NCI-H146 treated with DMSO at 0.1 percent for 48 hours (cell line): ENCODE measurements around the gene ZNF512.
"Not testable (repeated sequence)": the region's sequence is repeated elsewhere in the genome, so short reads cannot be mapped to it uniquely, and the experiment has no call there.

ENCODE experiments used
- DNase-seq: peaks from one replicate; lab custom pipeline; 2025; ENCODE audit not compliant: unreplicated experiment; lab: John Stamatoyannopoulos, UW

Gene ZNF512

DNA sequence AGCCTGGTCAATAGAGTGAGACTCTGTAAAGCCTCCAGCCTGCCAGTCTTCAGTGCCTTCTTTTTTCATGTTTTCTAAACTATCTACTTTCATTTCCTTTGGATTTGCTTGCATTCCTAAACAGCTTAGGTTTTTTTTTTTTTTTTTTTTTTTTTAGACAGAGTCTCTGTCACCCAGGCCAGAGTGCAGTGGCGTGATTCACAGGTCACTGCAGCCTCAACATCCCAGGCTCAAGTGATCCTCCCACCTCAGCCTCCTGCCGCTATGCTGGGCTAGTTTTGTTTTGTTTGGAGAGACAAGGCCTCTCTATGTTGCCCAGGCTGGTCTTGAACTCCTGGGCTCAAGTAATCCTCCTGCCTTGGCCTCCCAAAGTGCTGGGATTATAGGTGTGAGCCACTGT, 47.4 kb downstream of the ZNF512 start:
- DNase-seq, result not testable (repeated sequence)

DNA sequence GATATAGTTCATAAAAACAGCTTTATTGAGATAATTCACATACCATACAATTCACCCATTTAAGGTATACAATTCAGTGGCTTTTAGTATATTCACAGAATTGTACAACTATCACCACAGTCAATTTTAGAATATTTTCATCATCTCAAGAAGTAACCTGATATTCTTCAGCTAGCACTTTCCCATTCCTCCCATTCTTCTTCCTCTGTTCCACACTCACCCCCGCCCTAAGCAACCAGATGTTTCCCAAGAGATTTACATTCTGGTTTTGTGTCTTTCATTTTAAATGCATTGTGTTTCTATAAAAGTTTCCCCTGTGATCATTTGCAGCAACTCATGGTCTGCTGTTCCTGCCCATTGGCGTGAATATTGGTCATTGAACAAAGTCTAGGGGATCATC, 51.4 kb downstream of the ZNF512 start:
- DNase-seq, result no peak

DNA sequence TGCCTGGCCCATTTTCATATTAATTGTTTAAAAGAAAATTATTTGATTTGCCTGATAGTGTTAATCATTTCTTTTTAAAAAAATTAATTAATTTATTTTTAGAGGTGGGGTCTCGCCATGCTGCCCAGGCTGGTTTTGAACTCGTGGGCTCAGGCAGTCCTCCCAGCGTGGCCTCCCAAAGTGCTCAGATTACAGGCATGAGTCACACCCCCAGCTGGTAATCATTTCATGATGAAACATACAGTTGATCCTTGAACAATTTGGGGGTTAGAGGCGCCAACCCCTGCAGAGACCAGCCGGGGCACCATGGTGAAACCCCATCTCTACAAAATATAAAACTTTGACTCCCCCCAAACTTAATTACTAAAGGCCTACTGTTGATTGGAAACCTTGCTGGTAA, 53.9 kb downstream of the ZNF512 start:
- DNase-seq, result no peak

DNA sequence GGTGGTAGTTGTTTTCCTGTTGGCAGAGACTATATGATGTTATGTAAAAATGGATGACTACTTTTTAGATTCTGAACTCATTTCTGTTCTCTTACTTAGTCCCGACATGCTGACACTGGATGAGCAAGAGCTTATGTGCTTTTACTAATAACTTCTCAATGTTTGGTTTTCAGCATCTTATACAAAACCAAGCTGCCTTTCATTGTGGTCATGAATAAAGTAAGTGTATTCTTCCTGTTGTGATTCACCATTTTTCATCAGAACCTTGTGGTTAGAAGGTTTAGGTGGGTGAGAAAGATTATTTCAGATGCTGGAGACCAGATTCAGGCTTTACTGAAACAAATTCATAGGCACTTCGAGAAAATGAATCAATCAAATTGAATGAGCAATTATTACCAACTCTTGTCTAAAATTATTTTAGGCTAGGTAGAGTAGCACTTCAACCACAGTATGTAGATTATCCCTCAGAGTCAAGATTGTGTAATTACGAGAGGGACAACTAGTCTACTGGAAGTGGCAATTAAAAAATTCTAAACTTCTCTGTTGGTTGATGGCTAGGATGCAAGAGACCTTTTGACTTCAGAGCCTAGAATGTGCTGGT, 55.3 kb downstream of the ZNF512 start:
- DNase-seq, result no peak

DNA sequence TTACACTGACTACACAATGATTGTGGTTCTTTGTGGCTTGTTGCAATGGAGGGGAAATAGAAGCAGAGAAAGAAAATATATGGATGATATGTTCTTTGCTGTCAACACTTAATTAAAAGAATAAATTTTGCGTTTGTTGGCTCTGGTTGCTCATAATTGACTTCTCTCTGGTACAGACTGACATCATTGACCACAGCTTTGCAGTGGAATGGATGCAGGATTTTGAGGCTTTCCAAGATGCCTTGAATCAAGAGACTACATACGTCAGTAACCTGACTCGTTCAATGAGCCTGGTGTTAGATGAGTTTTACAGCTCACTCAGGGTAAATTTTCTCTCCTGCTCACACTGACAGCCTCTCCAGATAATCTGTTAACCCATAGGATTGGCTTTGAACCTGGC, 55.9 kb downstream of the ZNF512 start:
- no peak for DNase-seq

DNA sequence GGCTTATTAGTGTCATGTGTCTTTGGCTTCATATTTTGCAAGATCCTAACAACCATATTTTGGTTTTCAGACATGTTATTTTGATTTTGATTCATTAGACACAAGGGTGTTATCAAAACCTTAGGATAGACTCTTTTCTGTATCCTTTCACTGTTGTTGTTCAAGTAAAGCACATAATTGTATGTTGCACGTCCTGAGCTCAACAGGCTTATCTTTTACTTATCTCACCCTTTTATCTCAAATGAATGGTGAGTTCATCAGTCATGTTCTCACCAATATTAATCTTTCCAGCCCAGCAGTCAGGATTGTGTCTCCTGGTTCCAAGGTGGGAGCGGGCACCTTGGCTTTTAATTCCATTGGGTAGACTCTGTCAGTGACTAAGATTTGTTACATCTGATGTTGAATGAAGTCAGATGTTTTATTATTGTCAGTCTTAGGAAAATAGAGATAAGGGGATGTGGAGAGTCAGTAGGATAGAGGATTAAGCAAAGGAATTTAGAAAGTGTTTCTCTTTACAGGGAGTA, 57.9 kb downstream of the ZNF512 start:
- no peak for DNase-seq

DNA sequence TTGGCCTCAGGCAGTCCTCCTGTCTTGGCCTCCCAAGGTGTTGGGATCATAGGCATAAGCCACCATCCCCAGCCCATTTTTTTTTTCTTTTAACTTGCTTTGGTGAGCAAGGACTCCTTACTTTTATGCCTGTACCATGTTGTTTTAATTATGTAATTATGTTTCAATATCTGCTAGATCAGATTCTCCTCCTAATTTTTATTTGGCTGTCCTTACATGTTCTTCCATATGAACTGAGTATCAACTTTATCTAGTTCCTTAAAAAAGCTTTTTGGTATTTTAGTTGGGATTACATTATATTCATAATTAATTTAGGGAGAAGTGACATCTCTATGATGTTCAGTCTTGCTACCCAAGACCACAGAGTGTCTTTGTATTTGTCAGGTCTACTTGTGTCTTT, 62.4 kb downstream of the ZNF512 start:
- no peak for DNase-seq

DNA sequence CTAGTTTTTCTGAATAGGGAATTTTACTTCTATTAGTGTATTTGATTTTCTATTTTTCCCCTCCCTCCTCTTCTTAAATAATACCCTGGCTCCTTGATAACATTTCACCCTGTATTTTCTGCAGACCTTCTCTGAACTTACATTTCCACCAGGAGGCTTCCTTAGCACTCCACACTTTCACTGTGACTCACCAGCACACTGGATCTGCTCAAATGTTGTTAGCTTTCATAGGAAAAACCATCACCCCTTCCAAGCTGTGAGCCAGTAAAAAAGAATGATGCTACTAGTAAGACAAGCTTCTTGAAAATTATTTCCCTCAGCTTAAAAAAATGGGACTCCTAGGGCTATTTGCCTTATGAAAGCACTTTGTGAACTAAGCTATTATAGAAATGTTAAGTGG, 64.4 kb downstream of the ZNF512 start:
- DNase-seq, result no peak

DNA sequence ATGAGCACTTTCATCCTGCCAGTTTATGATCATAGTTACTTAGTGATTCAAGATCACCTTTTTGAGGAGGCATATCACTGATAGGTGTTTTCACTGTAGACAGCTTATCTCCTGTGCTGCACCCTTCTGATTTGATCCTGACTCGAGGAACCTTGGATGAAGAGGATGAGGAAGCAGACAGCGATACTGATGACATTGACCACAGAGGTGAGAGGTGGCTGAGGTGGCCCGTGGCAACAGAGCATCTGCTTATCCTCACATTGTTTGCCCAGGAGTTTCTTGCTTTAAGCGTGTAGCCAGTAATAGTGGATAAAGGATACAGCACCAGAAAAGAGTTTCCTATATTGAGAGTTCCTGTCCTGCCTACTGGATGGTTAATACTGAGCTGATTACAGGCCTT, 64.9 kb downstream of the ZNF512 start:
- no peak for DNase-seq

DNA sequence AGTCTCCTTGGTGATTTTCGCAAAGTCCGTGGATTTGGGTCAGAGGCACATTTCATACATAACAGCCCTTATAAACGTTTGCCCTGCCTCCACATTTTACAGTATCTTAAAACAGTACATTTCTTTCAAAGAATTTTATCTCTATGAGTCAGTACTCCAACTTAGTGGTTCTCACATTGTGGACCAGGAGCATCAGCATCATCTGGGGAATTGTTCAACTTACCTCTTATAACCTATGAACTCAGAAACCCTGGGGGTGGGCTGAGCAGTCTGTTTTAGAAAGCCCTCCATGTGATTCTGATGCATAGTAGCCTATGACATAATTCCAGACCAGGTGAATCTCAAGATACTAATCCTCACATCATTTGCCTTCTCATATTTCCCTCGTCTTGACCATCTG, 68.2 kb downstream of the ZNF512 start:
- DNase-seq, result no peak

DNA sequence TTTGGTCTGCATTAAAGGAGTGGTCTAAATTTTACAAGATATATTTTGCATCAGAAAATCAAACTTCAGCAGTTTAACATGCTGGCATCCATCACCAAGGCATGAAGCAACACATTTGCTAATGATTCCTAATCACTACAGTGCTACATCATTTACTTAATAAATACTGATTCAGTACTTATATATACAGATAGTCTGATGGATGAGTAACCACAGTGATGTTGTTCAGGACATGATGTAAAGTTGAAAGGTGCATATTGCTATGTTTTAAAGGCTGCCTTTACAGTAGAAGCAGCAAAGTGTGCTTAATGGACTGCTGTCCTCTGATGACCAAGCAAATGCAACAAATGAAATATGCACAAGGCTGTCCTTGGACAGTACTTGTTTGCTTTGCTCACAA, 69.5 kb downstream of the ZNF512 start:
- no peak for DNase-seq

DNA sequence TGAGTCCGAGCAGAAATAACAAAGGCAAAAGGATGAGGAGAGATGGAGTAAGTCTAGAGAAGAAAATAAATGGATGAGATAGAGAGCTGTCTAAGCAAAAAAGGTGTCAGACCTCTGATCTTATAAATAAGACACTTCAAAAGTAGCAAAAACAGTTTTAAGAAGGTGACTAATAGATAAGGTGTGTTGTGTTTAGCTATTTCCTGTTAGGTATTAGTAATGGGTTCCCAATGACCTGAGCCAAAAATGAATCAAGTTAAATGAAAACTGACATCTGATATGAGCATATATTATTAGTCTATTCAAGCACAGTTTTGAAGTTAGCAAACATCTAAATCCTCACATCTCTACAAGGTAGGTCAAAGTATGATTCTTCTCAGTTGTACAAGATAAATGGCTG, 69.9 kb downstream of the ZNF512 start:
- DNase-seq, result no peak

DNA sequence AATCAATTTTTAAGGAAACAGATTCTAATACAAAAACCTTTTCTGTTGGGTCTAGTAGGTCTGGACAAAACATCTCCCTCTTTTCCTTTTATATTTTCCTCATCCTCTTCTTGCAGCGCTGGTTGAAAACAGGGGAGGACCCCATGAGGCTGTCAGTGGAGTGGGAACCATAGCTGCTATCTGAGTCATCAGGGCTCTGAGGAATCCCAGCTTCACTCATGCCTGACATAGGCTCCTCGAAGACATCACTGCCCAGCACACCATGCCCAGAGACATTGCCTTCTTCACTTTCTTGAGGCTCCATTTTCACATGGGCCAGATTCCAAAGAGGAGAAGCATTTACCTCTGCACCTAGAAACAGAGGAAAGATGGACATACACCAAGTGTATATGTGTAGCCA, 70.6 kb downstream of the ZNF512 start:
- no peak for DNase-seq

DNA sequence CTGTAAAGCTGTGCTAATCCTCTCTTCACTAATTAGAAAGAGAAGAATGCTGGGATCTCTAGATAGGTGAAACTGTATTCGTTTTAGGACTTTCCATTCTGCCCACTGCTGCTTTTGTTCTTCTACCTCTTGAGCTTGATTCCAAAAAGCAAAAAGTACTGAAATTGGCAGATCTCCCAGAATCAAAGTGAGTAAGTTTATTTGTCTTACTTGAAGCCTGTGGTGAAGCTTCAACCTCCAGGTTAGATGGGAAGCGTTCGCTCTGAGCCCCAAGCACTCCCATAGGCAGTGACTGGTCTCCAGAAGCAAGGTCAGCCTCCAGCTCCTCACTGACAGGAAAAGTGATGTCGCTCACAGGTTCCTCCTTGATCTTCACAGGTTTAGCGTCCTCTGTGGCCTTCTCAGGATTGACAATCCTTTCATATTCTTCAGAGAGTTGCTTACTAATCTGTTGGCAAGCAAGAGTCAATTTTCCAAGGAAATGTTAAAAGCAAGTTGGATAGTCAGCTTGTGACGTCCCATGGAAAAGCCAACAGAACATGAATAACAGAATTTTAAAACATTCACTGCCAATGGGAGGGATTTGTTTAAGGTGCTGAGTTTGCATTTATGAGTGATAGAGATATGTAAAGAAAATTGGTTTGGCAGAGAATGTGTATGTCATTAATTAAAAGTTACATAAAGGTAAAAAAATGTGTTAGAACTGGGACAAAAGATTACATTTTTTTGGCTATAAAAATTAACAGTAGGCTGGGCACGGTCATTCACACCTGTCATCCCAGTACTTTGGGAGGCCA, 72.5 kb downstream of the ZNF512 start:
- no peak for DNase-seq

DNA sequence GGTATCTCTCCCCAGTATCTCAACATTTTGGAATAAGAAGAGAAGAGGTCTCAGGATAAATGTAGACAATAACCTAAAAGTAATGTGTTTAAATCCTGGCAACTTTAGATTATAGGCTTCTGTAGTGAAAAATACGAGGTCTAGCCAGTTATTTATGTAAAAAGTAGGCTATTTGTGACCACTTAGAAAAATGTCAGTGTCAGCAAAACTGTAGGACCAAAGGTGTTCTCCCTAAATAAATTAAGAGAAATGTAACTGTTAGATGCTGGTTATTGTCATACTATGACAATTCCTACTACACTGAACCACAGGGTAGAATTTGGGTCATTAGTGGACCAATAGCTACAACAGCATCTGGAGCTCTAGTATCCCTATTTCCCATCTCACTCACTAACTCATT, 78.5 kb downstream of the ZNF512 start:
- DNase-seq, result no peak

DNA sequence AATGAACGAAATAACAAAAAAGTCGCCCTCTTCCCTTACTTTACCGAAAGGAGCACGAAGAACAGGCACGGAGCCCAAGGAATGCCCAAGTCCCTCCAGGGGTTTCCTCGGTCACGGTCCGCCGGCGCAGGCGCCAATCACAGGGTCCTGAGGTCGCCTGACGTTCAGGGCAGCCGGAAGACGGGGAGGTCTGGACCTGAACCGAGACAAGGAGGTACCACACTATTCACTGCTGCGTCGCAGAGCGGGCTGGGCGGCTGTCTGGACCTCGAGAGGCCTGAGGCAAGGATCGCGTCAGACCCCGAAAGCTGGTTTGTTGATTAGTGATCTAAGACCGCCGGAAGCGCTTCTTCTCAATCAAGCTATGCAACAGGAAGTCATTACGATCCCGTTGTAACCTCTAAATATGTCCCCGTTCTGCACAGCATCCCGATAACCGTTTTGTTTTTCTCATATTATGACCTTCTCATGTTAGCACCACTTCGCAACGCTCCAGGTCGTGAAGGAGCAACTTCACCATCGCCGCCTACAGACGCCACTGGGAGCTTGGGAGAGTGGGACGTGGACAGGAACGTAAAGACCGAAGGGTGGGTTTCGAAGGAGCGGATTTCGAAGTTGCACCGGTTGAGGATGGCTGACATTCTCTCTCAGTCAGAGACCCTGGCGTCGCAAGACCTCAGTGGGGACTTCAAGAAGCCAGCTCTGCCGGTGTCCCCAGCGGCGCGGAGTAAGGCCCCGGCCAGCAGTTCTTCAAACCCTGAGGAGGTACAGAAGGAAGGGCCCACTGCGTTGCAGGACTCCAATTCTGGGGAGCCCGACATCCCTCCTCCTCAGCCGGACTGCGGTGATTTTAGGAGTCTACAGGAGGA, 80.7 kb downstream of the ZNF512 start, which contains the start of the genes SLC4A1AP and SUPT7L:
SLC4A1AP (plus strand) TSS at position 605 of the 869 bp plus-strand sequence; CDS start at position 631, 26 bp downstream.
SUPT7L (minus strand) TSS at position 330 of the 869 bp plus-strand sequence. CDS start 1,422 bp downstream, outside the sequence.
- DNase-seq, result peak; percentile 80

DNA sequence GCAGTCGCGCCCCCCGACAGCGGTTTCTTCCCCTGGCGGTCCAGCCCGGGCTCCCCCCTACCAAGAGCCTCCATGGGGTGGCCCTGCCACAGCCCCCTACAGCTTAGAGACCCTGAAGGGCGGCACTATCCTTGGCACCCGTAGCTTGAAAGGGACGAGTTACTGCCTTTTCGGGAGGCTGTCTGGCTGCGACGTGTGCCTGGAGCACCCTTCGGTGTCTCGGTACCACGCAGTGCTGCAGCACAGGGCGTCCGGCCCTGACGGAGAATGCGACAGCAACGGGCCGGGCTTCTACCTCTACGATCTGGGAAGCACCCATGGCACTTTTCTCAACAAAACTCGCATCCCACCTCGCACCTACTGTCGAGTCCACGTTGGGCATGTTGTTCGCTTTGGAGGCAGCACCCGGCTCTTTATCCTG, 81.3 kb downstream of the ZNF512 start:
- no peak for DNase-seq

DNA sequence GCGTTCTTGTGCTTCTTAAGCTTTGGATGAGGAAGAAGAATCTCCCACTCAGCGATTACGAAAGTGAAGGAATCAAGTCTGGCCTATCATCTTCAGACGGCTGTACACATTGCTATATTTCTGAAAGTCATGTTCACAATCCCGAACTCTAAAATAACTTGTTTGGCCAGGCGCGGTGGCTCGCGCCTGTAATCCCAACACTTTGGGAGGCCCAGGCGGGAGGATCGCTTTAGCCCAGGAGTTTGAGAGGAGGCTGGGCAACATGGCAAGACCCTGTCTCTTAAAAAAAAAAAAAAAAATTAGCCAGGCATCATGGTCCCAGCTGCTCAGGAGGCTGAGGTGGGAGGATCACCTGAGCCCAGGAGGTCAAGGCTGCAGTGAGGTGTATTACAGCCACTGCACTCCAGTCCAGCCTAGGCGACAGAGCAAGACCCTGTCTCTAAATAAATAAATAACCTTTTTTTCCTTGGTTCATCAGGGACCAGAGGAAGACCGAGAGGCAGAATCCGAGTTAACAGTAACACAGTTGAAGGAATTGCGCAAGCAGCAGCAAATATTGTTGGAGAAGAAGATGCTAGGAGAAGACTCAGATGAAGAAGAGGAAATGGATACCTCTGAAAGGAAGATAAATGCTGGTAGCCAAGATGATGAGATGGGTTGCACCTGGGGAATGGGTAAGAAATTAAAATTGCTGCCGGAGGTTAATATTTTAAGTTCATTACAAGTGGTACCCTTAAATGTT, 82.0 kb downstream of the ZNF512 start:
- DNase-seq, result no peak

DNA sequence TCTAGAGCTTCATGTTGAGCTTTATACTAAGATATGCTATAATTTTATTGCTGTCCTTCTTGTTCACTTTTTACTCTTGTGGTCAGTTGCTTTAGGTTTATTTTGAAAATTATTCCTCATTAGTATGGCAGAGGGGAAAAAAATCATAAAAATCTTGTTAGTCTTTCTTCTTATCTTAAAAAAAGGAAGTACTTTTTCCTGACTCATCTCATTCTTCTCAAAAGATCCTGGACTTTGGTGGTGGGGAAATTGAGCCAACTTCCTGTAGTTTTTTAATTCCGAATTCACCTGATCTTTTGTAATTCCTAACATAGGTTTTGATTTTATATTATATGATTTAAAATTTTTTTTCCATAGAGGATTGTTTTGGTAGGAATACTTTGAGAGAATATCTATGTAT, 84.6 kb downstream of the ZNF512 start:
- DNase-seq, result no peak

DNA sequence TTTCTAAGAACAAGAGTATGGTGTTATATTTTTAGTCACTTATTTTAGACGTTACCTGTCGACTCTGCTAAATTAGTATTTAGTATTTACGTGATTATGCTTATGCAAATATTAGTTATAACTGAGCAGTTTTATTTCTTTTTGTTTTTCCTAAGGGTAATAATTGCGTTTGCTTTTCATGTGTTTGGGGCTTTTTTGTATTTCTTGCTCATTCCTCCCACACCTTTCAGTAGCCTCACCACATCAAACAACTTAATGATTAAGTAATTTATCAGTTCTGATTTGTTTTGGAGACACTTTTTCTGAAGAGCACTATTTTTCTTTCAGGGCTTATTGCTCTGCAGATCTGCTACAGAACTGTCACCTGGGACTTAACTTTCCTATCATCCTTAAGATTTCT, 88.4 kb downstream of the ZNF512 start:
- DNase-seq, result no peak
